Purkinje cell (primary cell): Measurements from ENCODE around the gene PKDREJ. TPM values are rescaled to one million over a fixed set of nuclear protein-coding genes. Genes with fewer than 3 reads are reported as not detected.

ENCODE experiments used
- polyA plus RNA-seq: library from polyadenylated mRNA; unstranded; fragments of >200 nt; fragmentation: Nextera tagmentation; gene quantifications from 2 replicates; pipeline ENCODE4 v1.2.1, GENCODE V29; 2014

The PKDREJ gene
- not detected in 2 replicates for polyA plus RNA-seq

GRCh38 chr22:46263216-46263590 is at the start of gene PKDREJ:
Gene PKDREJ, minus strand, starts transcription at chr22:46263343. Its CDS starts 21 bp downstream, at chr22:46263322.

GRCh38 chr22:46296257-46297150 is 33.4 kb upstream of the PKDREJ start, which contains the start of gene GTSE1:
Gene GTSE1, plus strand, starts transcription at chr22:46296870. Its CDS starts 531 bp downstream, at chr22:46297401.

GRCh38 chr22:46267431-46268279 is 4.5 kb upstream of the PKDREJ start, which contains the start of gene TTC38:
Gene TTC38, plus strand, starts transcription at chr22:46268008. Its CDS starts 32 bp downstream, at chr22:46268040.

GRCh38 chr22:46250035-46250782 is 12.9 kb downstream of the PKDREJ start, which contains the start of gene CDPF1:
Gene CDPF1, minus strand, starts transcription at chr22:46250293. Its CDS starts 2,009 bp downstream, at chr22:46248284.

Other genes starting within 250 kb of the PKDREJ start
- 0.71 and 1.4 TPM in 2 replicates for gene PPARA, start 112.8 kb downstream of the PKDREJ start, polyA plus RNA-seq
- gene CDPF1, start 13.1 kb downstream of the PKDREJ start, polyA plus RNA-seq, result 0.93 and 1.6 TPM in 2 replicates
- gene TTC38, start 4.7 kb upstream of the PKDREJ start, polyA plus RNA-seq, result 1.3 and 2.1 TPM in 2 replicates
- gene GTSE1, start 33.5 kb upstream of the PKDREJ start, polyA plus RNA-seq, result not detected in 2 replicates
- 2.4 and 2.9 TPM in 2 replicates for gene TRMU, start 72.4 kb upstream of the PKDREJ start, polyA plus RNA-seq